B cell (primary cell): Measurements from ENCODE around the gene CD79A. TPM values are rescaled to one million over a fixed set of nuclear protein-coding genes. Genes with fewer than 3 reads are reported as not detected.
A peak's percentile ranks its signal among the peaks of the same experiment; 100 is the strongest.

ENCODE experiments used
- ATAC-seq: fragments of 200-7000 bp; cut with Tn5 transposase; one replicate; pipeline ENCODE4 v1.10.0; 2021; ENCODE audit warnings: low read depth, mild to moderate bottlenecking, moderate number of reproducible peaks, moderate library complexity
- CTCF ChIA-PET: fragments of 350-600 bp; sonication (Branson Sonifier 250); formaldehyde crosslinking; loops from one replicate; lab custom pipeline; 2021; ENCODE audit warnings: antibody characterized with exemption, inconsistent platforms; lab: Charles Lee
- POLR2A ChIA-PET: fragments of 350-600 bp; sonication (Branson Sonifier 250); formaldehyde crosslinking; loops from one replicate; lab custom pipeline; 2021; ENCODE audit warnings: antibody characterized with exemption; lab: Charles Lee
- DNase-seq: peaks from one replicate; pipeline ENCODE4 v3.0.0; 2013
- H2AFZ ChIP-seq: 2 replicates; pipeline ENCODE4 v1.6.1; 2012; ENCODE audit warnings: mild to moderate bottlenecking, low read depth, low read length; ENCODE audit not compliant: insufficient read depth, poor library complexity, severe bottlenecking
- H3K27ac ChIP-seq, 2 donors: 1 replicate in 1 of 2; 2 replicates in 1 of 2; pipeline ENCODE4 v1.5.1; 2012 to 2013; ENCODE audit warnings: low read length in 2 of 2, mild to moderate bottlenecking in 2 of 2, moderate library complexity in 1 of 2
- H3K27me3 ChIP-seq, 4 experiments: fragments of 200-600 bp in 1 of 4; sonication (generic) in 1 of 4; replicated peaks in 1 of 4; 1 replicate in 2 of 4; 2 replicates in 2 of 4; pipeline versions ENCODE4 v1.6.1 to v1.7.0; 2013 to 2016; ENCODE audit warnings: low read length in 3 of 4, mild to moderate bottlenecking in 2 of 4, mixed read lengths in 1 of 4, moderate library complexity in 1 of 4; ENCODE audit not compliant: insufficient read depth in 4 of 4, control insufficient read depth in 3 of 4; ENCODE audit errors: control extremely low read depth in 1 of 4
- H3K36me3 ChIP-seq, 2 experiments: replicated peaks in 1 of 2; 1 replicate in 1 of 2; 2 replicates in 1 of 2; pipeline versions ENCODE4 v1.6.1 to v1.7.1; 2013; ENCODE audit warnings: low read length in 1 of 2; ENCODE audit not compliant: insufficient read depth in 2 of 2, control insufficient read depth in 1 of 2; ENCODE audit errors: control extremely low read depth in 1 of 2, extremely low read depth in 1 of 2
- H3K4me1 ChIP-seq, 2 donors: fragments of 200-600 bp in 1 of 2; sonication (generic) in 1 of 2; 1 replicate in 1 of 2; 2 replicates in 1 of 2; pipeline versions ENCODE4 v1.5.1 to v1.6.1; 2013 to 2017; ENCODE audit warnings: low read length in 2 of 2; ENCODE audit not compliant: control insufficient read depth in 2 of 2, insufficient read depth in 2 of 2
- H3K4me2 ChIP-seq: replicated peaks from 2 replicates; pipeline ENCODE3; 2012; ENCODE audit warnings: mild to moderate bottlenecking, low read depth, low read length; ENCODE audit not compliant: poor library complexity, severe bottlenecking
- H3K4me3 ChIP-seq, 5 experiments: fragments of 200-600 bp in 1 of 5; sonication (generic) in 1 of 5; 1 replicate in 3 of 5; 2 replicates in 2 of 5; pipeline versions ENCODE4 v1.5.1 to v1.7.0; 2011 to 2016; ENCODE audit warnings: low read length in 4 of 5, mild to moderate bottlenecking in 4 of 5, low read depth in 2 of 5, control low read depth in 1 of 5, moderate library complexity in 1 of 5; ENCODE audit not compliant: insufficient read depth in 1 of 5; ENCODE audit errors: control extremely low read depth in 1 of 5, extremely low read depth in 1 of 5
- H3K79me2 ChIP-seq: fragments of 200-600 bp; sonication (generic); one replicate; pipeline ENCODE4 v1.6.0; 2016; ENCODE audit warnings: low read length; ENCODE audit not compliant: control insufficient read depth, insufficient read depth
- H3K9ac ChIP-seq: fragments of 200-600 bp; sonication (generic); 2 replicates; pipeline ENCODE4 v1.6.1; 2017; ENCODE audit warnings: mild to moderate bottlenecking, low read length, moderate library complexity
- H3K9me3 ChIP-seq, 3 donors: one replicate each; pipeline versions ENCODE4 v1.6.1 to v1.7.1; 2013; ENCODE audit warnings: low read length in 2 of 3; ENCODE audit not compliant: control insufficient read depth in 2 of 3, insufficient read depth in 1 of 3; ENCODE audit errors: control extremely low read depth in 1 of 3
- H4K20me1 ChIP-seq: 2 replicates; pipeline ENCODE4 v1.6.0; 2012; ENCODE audit warnings: mild to moderate bottlenecking, low read length; ENCODE audit not compliant: insufficient read depth, control insufficient read depth, poor library complexity, severe bottlenecking
- H3K27ac Mint-ChIP-seq: one replicate; pipeline ENCODE4 v1.8.0; 2021; ENCODE audit warnings: mixed read lengths
- H3K27me3 Mint-ChIP-seq: one replicate; pipeline ENCODE4 v1.8.0; 2021; ENCODE audit warnings: mixed read lengths
- H3K4me1 Mint-ChIP-seq: one replicate; pipeline ENCODE4 v1.8.0; 2021; ENCODE audit warnings: mixed read lengths
- H3K4me3 Mint-ChIP-seq: one replicate; pipeline ENCODE4 v1.8.0; 2021; ENCODE audit warnings: mixed read lengths
- H3K9me3 Mint-ChIP-seq: one replicate; pipeline ENCODE4 v1.8.0; 2022; ENCODE audit warnings: mixed read lengths; ENCODE audit not compliant: insufficient read depth
- CTCF ChIP-seq: fragments of 200-600 bp; IDR thresholded peaks from one replicate; pipeline ENCODE4 v1.8.0; 2022; ENCODE audit warnings: antibody characterized with exemption, mild to moderate bottlenecking
- EZH2 ChIP-seq: IDR thresholded peaks from 2 replicates; pipeline ENCODE4 v1.6.1; 2012; ENCODE audit warnings: borderline replicate concordance, low read depth, mild to moderate bottlenecking, moderate library complexity, low read length; ENCODE audit not compliant: insufficient read depth, poor library complexity, severe bottlenecking
- WGBS: methylation state at CpG from one replicate; pipeline ENCODE4 v1.1.5; 2013; ENCODE audit warnings: missing lambda C conversion rate; ENCODE audit not compliant: insufficient coverage; 5-methylcytosine and 5-hydroxymethylcytosine counted together
- intact Hi-C: fragments of 100-400 bp; cut with micrococcal nuclease; formaldehyde crosslinking; loops from one replicate; pipeline ENCODE4 v1.10.0; 2022
- polyA plus RNA-seq: library from polyadenylated mRNA; depleted of rRNA; stranded (reverse); fragments of >200 nt; gene quantifications from 2 replicates; pipeline ENCODE4 v1.2.3, GENCODE V29; 2012
- total RNA-seq, 2 donors: library from RNA; stranded (reverse); fragments of 120-200 nt in 1 of 2; gene quantifications; 1 replicate in 1 of 2; 2 replicates in 1 of 2; pipeline versions ENCODE4 v1.2.3 to v1.2.4, GENCODE V29; 2013 to 2022

The CD79A gene
- total and polyA plus RNA-seq, 2 donors (not counting 1 experiment from before 2014, with no cell fraction given): 1,280 to 1,471 TPM

- no peaks in the 10 kb centered on the region for H4K20me1 ChIP-seq
- H3K4me1 ChIP-seq: peaks cover 48 to 51% of the 10 kb centered on the region in 2 donors
- 27% methylated on average over 7 of the region's 18 CpGs for WGBS
- TF ChIP-seq CTCF: no peak
- TF ChIP-seq EZH2: no peak
- H3K4me3 Mint-ChIP-seq: peak overlapping the region; percentile 56
- no peaks in the 10 kb centered on the region for H3K9me3 Mint-ChIP-seq
- peak overlapping the region; percentile 38 for H3K4me2 ChIP-seq
- no peaks in the 10 kb centered on the region for H3K36me3 ChIP-seq
- CTCF ChIA-PET: interaction anchor here (2.0 kb wide), 1 partner anchor 50 kb away, joined by 7 read pairs; no protein-coding TSS in a partner anchor
- no peak for DNase-seq
- no peak overlapping the region for H2AFZ ChIP-seq
- no peak overlapping the region for H3K27ac Mint-ChIP-seq
- H3K9ac ChIP-seq: no peak overlapping the region
- peaks cover 21% of the 10 kb centered on the region for H3K4me1 Mint-ChIP-seq
- H3K27ac ChIP-seq: no peak overlapping the region
- no peak for ATAC-seq
- H3K79me2 ChIP-seq: peaks cover 10% of the 10 kb centered on the region
- H3K27me3 Mint-ChIP-seq: peaks cover 16% of the 10 kb centered on the region
- intact Hi-C loops: no loop called here
- H3K4me3 ChIP-seq: no peak overlapping the region
- H3K9me3 ChIP-seq: peaks cover 0 to 22% (median 0%) of the 10 kb centered on the region in 3 donors
- POLR2A ChIA-PET: interaction anchor here (0.6 to 1.5 kb wide), 2 partner anchors 22 to 36 kb away, joined by 3 read pairs; no protein-coding TSS in a partner anchor
- peaks cover 0 to 44% (median 28%) of the 10 kb centered on the region in 4 experiments for H3K27me3 ChIP-seq
Observed at GRCh38 chr19:41922585-41922984, 45.5 kb downstream of the CD79A start.

- intact Hi-C loops: no loop called here
Observed at GRCh38 chr19:41923045-41923788, 46.1 kb downstream of the CD79A start.

More at GRCh38 chr19:41923045-41923788, 46.1 kb downstream of the CD79A start:
- CTCF ChIA-PET: no interaction called here
- 45% methylated on average over 3 of the region's 6 CpGs for WGBS
- ATAC-seq: no peak
- no peak overlapping the region for H3K4me3 ChIP-seq
- H3K9me3 ChIP-seq: peaks cover 0 to 16% (median 0%) of the 10 kb centered on the region in 3 donors
- TF ChIP-seq CTCF (no peak), EZH2 (no peak)
- peaks cover 50 to 53% of the 10 kb centered on the region in 2 donors for H3K4me1 ChIP-seq
- POLR2A ChIA-PET: no interaction called here
- H3K4me3 Mint-ChIP-seq: peak overlapping the region; percentile 36
- H3K27me3 Mint-ChIP-seq: peaks cover 16% of the 10 kb centered on the region
- H3K27ac Mint-ChIP-seq: no peak overlapping the region
- H3K4me1 Mint-ChIP-seq: peaks cover 22% of the 10 kb centered on the region
- H4K20me1 ChIP-seq: no peaks in the 10 kb centered on the region
- H3K27me3 ChIP-seq: peaks cover 0 to 38% (median 27%) of the 10 kb centered on the region in 4 experiments
- no peak overlapping the region for H3K27ac ChIP-seq
- peaks cover 10% of the 10 kb centered on the region for H3K79me2 ChIP-seq
- H3K36me3 ChIP-seq: no peaks in the 10 kb centered on the region
- no peaks in the 10 kb centered on the region for H3K9me3 Mint-ChIP-seq
- peak overlapping the region; percentile 38 for H3K4me2 ChIP-seq
- H2AFZ ChIP-seq: no peak overlapping the region
- H3K9ac ChIP-seq: no peak overlapping the region
- DNase-seq: peak; percentile 34
